H9 (cell line): ENCODE results near the gene DHDH. TPM values are rescaled to one million over a fixed set of nuclear protein-coding genes. Genes with fewer than 3 reads are reported as not detected.
A peak's percentile ranks its signal among the peaks of the same experiment; 100 is the strongest.

Experiments
- DNase-seq: peaks from one replicate; pipeline ENCODE4 v3.0.0-alpha.2; 2017
- H2AFZ ChIP-seq: one replicate; pipeline ENCODE4 v1.6.1; 2013; ENCODE audit warnings: mild to moderate bottlenecking, low read length, control low read depth, moderate library complexity
- H2AK5ac ChIP-seq: 2 replicates; pipeline ENCODE4 v1.6.1; 2013; ENCODE audit warnings: low read length, control low read depth, mixed read lengths; ENCODE audit not compliant: insufficient read length
- H2BK120ac ChIP-seq: one replicate; pipeline ENCODE4 v1.6.1; 2013; ENCODE audit warnings: low read depth, mild to moderate bottlenecking, low read length, control low read depth, inconsistent platforms; ENCODE audit not compliant: poor library complexity, severe bottlenecking
- H2BK12ac ChIP-seq: 2 replicates; pipeline ENCODE4 v1.6.1; 2013; ENCODE audit warnings: low read length, control low read depth, mixed read lengths, low read depth; ENCODE audit not compliant: insufficient read length
- H2BK15ac ChIP-seq: 2 replicates; pipeline ENCODE4 v1.6.1; 2013; ENCODE audit warnings: low read depth, low read length, control low read depth
- H2BK20ac ChIP-seq: one replicate; pipeline ENCODE4 v1.6.1; 2013; ENCODE audit warnings: low read depth, mild to moderate bottlenecking, low read length, control low read depth, inconsistent platforms; ENCODE audit not compliant: poor library complexity, severe bottlenecking
- H2BK5ac ChIP-seq: 2 replicates; pipeline ENCODE4 v1.6.1; 2013; ENCODE audit warnings: low read length, control low read depth, mixed read lengths; ENCODE audit not compliant: insufficient read length
- H3K14ac ChIP-seq: 2 replicates; pipeline ENCODE4 v1.6.1; 2013; ENCODE audit warnings: low read length, control low read depth; ENCODE audit not compliant: insufficient read depth
- H3K18ac ChIP-seq: 2 replicates; pipeline ENCODE4 v1.6.1; 2013; ENCODE audit warnings: low read depth, mild to moderate bottlenecking, mixed read lengths, low read length, control low read depth; ENCODE audit not compliant: insufficient read length
- H3K23ac ChIP-seq: 2 replicates; pipeline ENCODE4 v1.6.1; 2013; ENCODE audit warnings: low read length, control low read depth, mixed read lengths, low read depth; ENCODE audit not compliant: insufficient read length
- H3K23me2 ChIP-seq: 2 replicates; pipeline ENCODE4 v1.6.1; 2013; ENCODE audit warnings: low read depth, mild to moderate bottlenecking, mixed read lengths, low read length, control low read depth; ENCODE audit not compliant: insufficient read length, poor library complexity, severe bottlenecking
- H3K27ac ChIP-seq: 2 replicates; pipeline ENCODE4 v1.5.1; 2013; ENCODE audit warnings: low read length, control low read depth, mixed read lengths, low read depth; ENCODE audit not compliant: insufficient read length
- H3K27me3 ChIP-seq: 2 replicates; pipeline ENCODE4 v1.6.1; 2013; ENCODE audit warnings: low read length, control low read depth, inconsistent platforms; ENCODE audit not compliant: insufficient read depth
- H3K4ac ChIP-seq: 2 replicates; pipeline ENCODE4 v1.6.1; 2013; ENCODE audit warnings: low read depth, mild to moderate bottlenecking, control low read depth, inconsistent platforms, low read length, moderate library complexity
- H3K4me1 ChIP-seq: 2 replicates; pipeline ENCODE4 v1.6.1; 2013; ENCODE audit warnings: low read length, control low read depth, inconsistent platforms; ENCODE audit not compliant: insufficient read depth
- H3K4me2 ChIP-seq: 2 replicates; pipeline ENCODE4 v1.6.1; 2013; ENCODE audit warnings: low read length, control low read depth, mixed read lengths; ENCODE audit not compliant: insufficient read length, insufficient read depth
- H3K56ac ChIP-seq: 2 replicates; pipeline ENCODE4 v1.6.1; 2013; ENCODE audit warnings: low read depth, mild to moderate bottlenecking, mixed read lengths, low read length, control low read depth; ENCODE audit not compliant: insufficient read length
- H3K79me1 ChIP-seq: 2 replicates; pipeline ENCODE4 v1.6.1; 2013; ENCODE audit warnings: low read depth, mild to moderate bottlenecking, moderate library complexity, low read length, control low read depth, inconsistent platforms; ENCODE audit not compliant: insufficient read depth, poor library complexity, severe bottlenecking
- H3K79me2 ChIP-seq: 2 replicates; pipeline ENCODE4 v1.6.1; 2013; ENCODE audit warnings: low read length, control low read depth, inconsistent platforms; ENCODE audit not compliant: insufficient read depth
- H3K9ac ChIP-seq: 2 replicates; pipeline ENCODE4 v1.6.1; 2013; ENCODE audit warnings: low read length, control low read depth, mixed read lengths; ENCODE audit not compliant: insufficient read length; ENCODE audit errors: extremely low read depth
- H3K9me3 ChIP-seq: one replicate; pipeline ENCODE4 v1.6.1; 2013; ENCODE audit warnings: low read depth, low read length, inconsistent platforms; ENCODE audit not compliant: control insufficient read depth
- H3T11ph ChIP-seq: one replicate; pipeline ENCODE4 v1.6.1; 2013; ENCODE audit warnings: mild to moderate bottlenecking, low read length, control low read depth, inconsistent platforms
- H4K20me1 ChIP-seq: one replicate; pipeline ENCODE4 v1.6.1; 2013; ENCODE audit not compliant: control insufficient read depth, insufficient read length, insufficient read depth
- H4K5ac ChIP-seq: 2 replicates; pipeline ENCODE4 v1.6.1; 2013; ENCODE audit warnings: low read depth, mild to moderate bottlenecking, mixed read lengths, low read length, control low read depth; ENCODE audit not compliant: insufficient read length
- H4K8ac ChIP-seq: replicated peaks from 2 replicates; pipeline ENCODE4 v1.6.1; 2013; ENCODE audit warnings: low read length, control low read depth, mixed read lengths, low read depth; ENCODE audit not compliant: insufficient read length
- H4K91ac ChIP-seq: 2 replicates; pipeline ENCODE4 v1.6.1; 2013; ENCODE audit warnings: low read depth, mild to moderate bottlenecking, moderate library complexity, mixed read lengths, low read length, control low read depth; ENCODE audit not compliant: insufficient read length
- H3K27ac Mint-ChIP-seq, 3 experiments: 2 replicates in 2 of 3; 3 replicates in 1 of 3; pipeline ENCODE4 v1.8.0; 2020 to 2021; ENCODE audit warnings: mixed read lengths in 3 of 3, mild to moderate bottlenecking in 1 of 3, moderate library complexity in 1 of 3
- H3K27me3 Mint-ChIP-seq: 2 replicates; pipeline ENCODE4 v1.8.0; 2021; ENCODE audit warnings: low read depth, mild to moderate bottlenecking, moderate library complexity, mixed read lengths
- H3K36me3 Mint-ChIP-seq, 3 experiments: 2 replicates in 2 of 3; 3 replicates in 1 of 3; pipeline ENCODE4 v1.8.0; 2020 to 2021; ENCODE audit warnings: low read depth in 3 of 3, mixed read lengths in 3 of 3; ENCODE audit not compliant: insufficient read depth in 1 of 3
- H3K4me1 Mint-ChIP-seq, 2 experiments: 2 replicates each; pipeline ENCODE4 v1.8.0; 2020; ENCODE audit warnings: mixed read lengths in 2 of 2
- H3K4me3 Mint-ChIP-seq, 2 experiments: 2 replicates in 1 of 2; 3 replicates in 1 of 2; pipeline ENCODE4 v1.8.0; 2020 to 2021; ENCODE audit warnings: mild to moderate bottlenecking in 2 of 2, mixed read lengths in 2 of 2, moderate library complexity in 1 of 2
- H3K9me3 Mint-ChIP-seq, 2 experiments: 2 replicates in 1 of 2; 3 replicates in 1 of 2; pipeline ENCODE4 v1.8.0; 2020; ENCODE audit warnings: mild to moderate bottlenecking in 2 of 2, mixed read lengths in 2 of 2, moderate library complexity in 1 of 2
- WGBS: extraction: QIAGEN DNeasy Blood & Tissue Kit; methylation state at CpG from one replicate; pipeline ENCODE4 v1.1.7; 2013; ENCODE audit warnings: missing lambda C conversion rate, low lambda C conversion rate, mixed read lengths; ENCODE audit not compliant: insufficient read length; ENCODE audit errors: extremely low coverage; 5-methylcytosine and 5-hydroxymethylcytosine counted together
- total RNA-seq: library from RNA; stranded (reverse); gene quantifications from 2 replicates; pipeline ENCODE4 v1.2.1, GENCODE V29; 2021
- TF ChIP-seq, protein P1 (sequence below): fragments of 200-600 bp; sonication (generic); conservative IDR thresholded peaks from 3 replicates; pipeline ENCODE4 v1.8.0; 2021; ENCODE audit warnings: antibody characterized with exemption, mild to moderate bottlenecking

Gene DHDH
- total RNA-seq, 1 experiment from 2014 or later, result 2.0 TPM

DNA sequence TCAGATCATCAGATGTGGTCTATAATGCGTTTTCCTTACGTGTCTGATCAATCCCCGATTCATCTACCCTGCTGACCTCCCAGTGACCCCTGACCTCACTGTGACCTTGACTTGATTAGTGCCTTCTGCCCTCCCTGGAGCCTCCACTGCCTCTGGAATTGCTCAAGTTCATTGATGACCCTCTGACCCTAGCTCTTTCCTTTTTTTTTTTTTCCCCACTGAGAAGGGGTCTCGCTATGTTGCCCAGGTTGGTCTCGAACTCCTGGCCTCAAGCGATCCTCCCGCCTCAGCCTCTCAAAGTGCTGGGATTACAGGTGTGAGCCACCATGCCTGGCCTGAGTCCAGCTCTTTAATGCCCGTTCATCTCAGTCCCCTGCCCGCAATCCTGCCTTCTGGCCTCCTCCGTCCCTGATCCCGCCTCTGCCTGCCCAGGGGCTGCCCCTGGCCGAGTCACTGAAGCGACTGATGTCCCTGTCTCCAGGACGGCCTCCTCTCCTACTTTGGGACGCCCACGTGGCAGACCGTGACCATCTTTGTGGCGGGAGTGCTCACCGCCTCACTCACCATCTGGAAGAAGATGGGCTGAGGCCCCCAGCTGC is 27.7 kb downstream of the DHDH start:
- peaks cover 29 to 34% of the 10 kb centered on the region in 2 experiments for H3K4me1 Mint-ChIP-seq
- no peak overlapping the region for H2BK120ac ChIP-seq
- no peak overlapping the region for H2BK12ac ChIP-seq
- H3K9me3 Mint-ChIP-seq, result peaks cover 0 to 5% of the 10 kb centered on the region in 2 experiments; a peak in 2 of 5 replicates
- no peak overlapping the region for H3K4ac ChIP-seq
- peaks cover 17 to 57% (median 46%) of the 10 kb centered on the region in 3 experiments; a peak in 6 of 7 replicates for H3K36me3 Mint-ChIP-seq
- peaks cover 12% of the 10 kb centered on the region for H3K23me2 ChIP-seq
- no peaks in the 10 kb centered on the region for H3K27me3 ChIP-seq
- peak overlapping the region in 2 of 3 experiments; percentile 9 to 83; a peak in 3 of 7 replicates for H3K27ac Mint-ChIP-seq
- H3K27ac ChIP-seq, result no peak overlapping the region
- H2AFZ ChIP-seq, result no peak overlapping the region
- no peak overlapping the region for H4K5ac ChIP-seq
- peaks cover 2% of the 10 kb centered on the region; the same call in 1 of the 2 replicates for H3K27me3 Mint-ChIP-seq
- H3K14ac ChIP-seq, result no peak overlapping the region
- no peak overlapping the region for H3K18ac ChIP-seq
- H3K79me1 ChIP-seq, result peaks cover 3% of the 10 kb centered on the region
- H3K4me3 Mint-ChIP-seq, result peak overlapping the region in 1 of 2 experiments; percentile 55; a peak in 2 of 5 replicates
- no peak overlapping the region for H2AK5ac ChIP-seq
- peaks cover 3% of the 10 kb centered on the region for H4K20me1 ChIP-seq
- no peak overlapping the region for H3K56ac ChIP-seq
- H2BK20ac ChIP-seq, result no peak overlapping the region
- no peaks in the 10 kb centered on the region for H3K79me2 ChIP-seq
- no peak overlapping the region for H4K8ac ChIP-seq
- H3K4me2 ChIP-seq, result no peak overlapping the region
- no peak overlapping the region for H3K23ac ChIP-seq
- no CpG with 5 or more reads among the region's 19 CpGs for WGBS
- DNase-seq, result no peak
- no peaks in the 10 kb centered on the region for H3K9me3 ChIP-seq
- H3T11ph ChIP-seq, result no peak overlapping the region
- no peaks in the 10 kb centered on the region; the same call in 1 of the 2 replicates for H3K4me1 ChIP-seq
- no peak overlapping the region for H3K9ac ChIP-seq
- no peak overlapping the region for H4K91ac ChIP-seq
- no peak overlapping the region for H2BK5ac ChIP-seq
- H2BK15ac ChIP-seq, result no peak overlapping the region
- TF ChIP-seq, protein P1, sequence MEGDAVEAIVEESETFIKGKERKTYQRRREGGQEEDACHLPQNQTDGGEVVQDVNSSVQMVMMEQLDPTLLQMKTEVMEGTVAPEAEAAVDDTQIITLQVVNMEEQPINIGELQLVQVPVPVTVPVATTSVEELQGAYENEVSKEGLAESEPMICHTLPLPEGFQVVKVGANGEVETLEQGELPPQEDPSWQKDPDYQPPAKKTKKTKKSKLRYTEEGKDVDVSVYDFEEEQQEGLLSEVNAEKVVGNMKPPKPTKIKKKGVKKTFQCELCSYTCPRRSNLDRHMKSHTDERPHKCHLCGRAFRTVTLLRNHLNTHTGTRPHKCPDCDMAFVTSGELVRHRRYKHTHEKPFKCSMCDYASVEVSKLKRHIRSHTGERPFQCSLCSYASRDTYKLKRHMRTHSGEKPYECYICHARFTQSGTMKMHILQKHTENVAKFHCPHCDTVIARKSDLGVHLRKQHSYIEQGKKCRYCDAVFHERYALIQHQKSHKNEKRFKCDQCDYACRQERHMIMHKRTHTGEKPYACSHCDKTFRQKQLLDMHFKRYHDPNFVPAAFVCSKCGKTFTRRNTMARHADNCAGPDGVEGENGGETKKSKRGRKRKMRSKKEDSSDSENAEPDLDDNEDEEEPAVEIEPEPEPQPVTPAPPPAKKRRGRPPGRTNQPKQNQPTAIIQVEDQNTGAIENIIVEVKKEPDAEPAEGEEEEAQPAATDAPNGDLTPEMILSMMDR, result no peak
